Activated CD4-positive, alpha-beta memory T cell treated with anti-CD3 and anti-CD28 coated beads for 36 hours (primary cell): ENCODE measurements around the gene AMN1. TPM values are rescaled to one million over a fixed set of nuclear protein-coding genes. Genes with fewer than 3 reads are reported as not detected.
A peak's percentile ranks its signal among the peaks of the same experiment; 100 is the strongest.
"Not testable (repeated sequence)": the region's sequence is repeated elsewhere in the genome, so short reads cannot be mapped to it uniquely, and the experiment has no call there.

Experiments
- CTCF ChIA-PET: fragments of 350-600 bp; sonication (Branson Sonifier 250); formaldehyde crosslinking; loops from one replicate; lab custom pipeline; 2021; ENCODE audit warnings: antibody characterized with exemption, inconsistent platforms; lab: Charles Lee
- POLR2A ChIA-PET: fragments of 350-600 bp; sonication (Branson Sonifier 250); formaldehyde crosslinking; loops from one replicate; lab custom pipeline; 2021; ENCODE audit warnings: antibody characterized with exemption; lab: Charles Lee
- DNase-seq: peaks from one replicate; pipeline ENCODE4 v3.0.0-alpha.2; 2020
- H3K27ac Mint-ChIP-seq: one replicate; pipeline ENCODE4 v1.8.0; 2021; ENCODE audit warnings: mixed read lengths
- H3K27me3 Mint-ChIP-seq: one replicate; pipeline ENCODE4 v1.8.0; 2021; ENCODE audit warnings: mixed read lengths
- H3K36me3 Mint-ChIP-seq: one replicate; pipeline ENCODE4 v1.8.0; 2021; ENCODE audit warnings: mixed read lengths
- H3K4me1 Mint-ChIP-seq: one replicate; pipeline ENCODE4 v1.8.0; 2021; ENCODE audit warnings: low read depth, mixed read lengths
- H3K4me3 Mint-ChIP-seq: one replicate; pipeline ENCODE4 v1.8.0; 2021; ENCODE audit warnings: mild to moderate bottlenecking, mixed read lengths
- H3K9me3 Mint-ChIP-seq: one replicate; pipeline ENCODE4 v1.8.0; 2021; ENCODE audit warnings: mixed read lengths
- intact Hi-C: fragments of 100-400 bp; cut with micrococcal nuclease; formaldehyde crosslinking; loops from one replicate; pipeline ENCODE4 v1.15.1; 2023
- total RNA-seq, 2 experiments: library from RNA; stranded (reverse); gene quantifications; one replicate each; pipeline ENCODE4 v1.2.3, GENCODE V29; 2021

The AMN1 gene
- total RNA-seq, 2 experiments from 2014 or later = 3.2 to 4.7 TPM

- POLR2A ChIA-PET = interaction anchor here (0.6 to 1.1 kb wide), 5 partner anchors 14 to 275 kb away, joined by 3 to 5 read pairs (median 3); no protein-coding TSS in a partner anchor
- Mint-ChIP-seq H3K27me3 (no peaks in the 10 kb centered on the region), H3K4me3 (peak overlapping the region; percentile 46), H3K9me3 (peaks cover 9% of the 10 kb centered on the region), H3K36me3 (peaks cover 9% of the 10 kb centered on the region), H3K27ac (peak overlapping the region; percentile 84), H3K4me1 (peaks cover 53% of the 10 kb centered on the region)
- peak; percentile 73 for DNase-seq
- CTCF ChIA-PET = interaction anchor here (0.9 to 1.9 kb wide), 3 partner anchors 69 to 1022 kb away, joined by 3 to 6 read pairs (median 3); partner anchors contain the start of gene ETFBKMT
- intact Hi-C loops = loop anchor here (1.0 to 2.0 kb wide), 4 partner anchors 14 to 226 kb away; partner anchors contain the start of gene RESF1
Observed at GRCh38 chr12:31732926-31733548, 4.2 kb upstream of the AMN1 start.

- POLR2A ChIA-PET, H3K9me3 Mint-ChIP-seq, H3K4me3 Mint-ChIP-seq, H3K27me3 Mint-ChIP-seq, DNase-seq, intact Hi-C loops, H3K27ac Mint-ChIP-seq: not testable (repeated sequence)
- peaks cover 13% of the 10 kb centered on the region for H3K36me3 Mint-ChIP-seq
- peaks cover 46% of the 10 kb centered on the region for H3K4me1 Mint-ChIP-seq
- CTCF ChIA-PET = interaction anchor here (0.6 kb wide), 1 partner anchor 50 kb away, joined by 3 read pairs; no protein-coding TSS in a partner anchor
Observed at GRCh38 chr12:31731203-31731602, 2.4 kb upstream of the AMN1 start.

- peaks cover 42% of the 10 kb centered on the region for H3K4me1 Mint-ChIP-seq
- H3K9me3 Mint-ChIP-seq = peaks cover 9% of the 10 kb centered on the region
- peak overlapping the region; percentile 97 for H3K27ac Mint-ChIP-seq
- CTCF ChIA-PET = interaction anchor here (1.6 kb wide), 1 partner anchor 48 kb away, joined by 3 read pairs; no protein-coding TSS in a partner anchor
- peaks cover 13% of the 10 kb centered on the region for H3K36me3 Mint-ChIP-seq
- intact Hi-C loops = loop anchor here (1.0 to 10.0 kb wide), 11 partner anchors 20 to 1028 kb away; partner anchors contain the start of genes ETFBKMT, RESF1 and YARS2
- peak overlapping the region; percentile 96 for H3K4me3 Mint-ChIP-seq
- POLR2A ChIA-PET = interaction anchor here (1.3 to 2.0 kb wide), 5 partner anchors 8 to 229 kb away, joined by 3 to 8 read pairs (median 5); partner anchors contain the start of gene RESF1
- H3K27me3 Mint-ChIP-seq = no peaks in the 10 kb centered on the region
- no peak for DNase-seq
Observed at GRCh38 chr12:31729705-31730104, 884 bp upstream of the AMN1 start.

- Mint-ChIP-seq H3K27me3 (no peaks in the 10 kb centered on the region), H3K36me3 (peaks cover 16% of the 10 kb centered on the region), H3K9me3 (peaks cover 12% of the 10 kb centered on the region), H3K4me1 (peaks cover 39% of the 10 kb centered on the region), H3K27ac (peak overlapping the region; percentile 97), H3K4me3 (peak overlapping the region; percentile 96)
- intact Hi-C loops = loop anchor here (2.0 to 10.0 kb wide), 8 partner anchors 34 to 1029 kb away; partner anchors contain the start of gene YARS2
- peak; percentile 55 for DNase-seq
- POLR2A ChIA-PET = interaction anchor here (0.5 to 2.0 kb wide), 13 partner anchors 9 to 238 kb away, joined by 3 to 8 read pairs (median 4); partner anchors contain the start of genes ETFBKMT and RESF1
- CTCF ChIA-PET = interaction anchor here (1.6 kb wide), 1 partner anchor 47 kb away, joined by 3 read pairs; no protein-coding TSS in a partner anchor
Observed at GRCh38 chr12:31728289-31728916, 418 bp downstream of the AMN1 start.

- peaks cover 12% of the 10 kb centered on the region for H3K9me3 Mint-ChIP-seq
- DNase-seq = no peak
- H3K27ac Mint-ChIP-seq = peak overlapping the region; percentile 38
- ChIA-PET POLR2A (no interaction called here), CTCF (interaction anchor here (1.3 kb wide), 1 partner anchor 74 kb away, joined by 5 read pairs; no protein-coding TSS in a partner anchor)
- peak overlapping the region; percentile 37 for H3K4me3 Mint-ChIP-seq
- no peaks in the 10 kb centered on the region for H3K27me3 Mint-ChIP-seq
- intact Hi-C loops = loop anchor here (5.0 to 10.0 kb wide), 4 partner anchors 300 to 1030 kb away; partner anchors contain the start of gene YARS2
- peaks cover 43% of the 10 kb centered on the region for H3K4me1 Mint-ChIP-seq
- H3K36me3 Mint-ChIP-seq = peaks cover 16% of the 10 kb centered on the region
Observed at GRCh38 chr12:31727192-31727591, 1.6 kb downstream of the AMN1 start.

GRCh38 chr12:31726575-31726974 lies 2.2 kb downstream of the AMN1 start:
- Mint-ChIP-seq H3K27me3 (no peaks in the 10 kb centered on the region), H3K4me3 (no peak overlapping the region), H3K27ac (no peak overlapping the region), H3K4me1 (peaks cover 48% of the 10 kb centered on the region), H3K36me3 (peaks cover 17% of the 10 kb centered on the region), H3K9me3 (peaks cover 12% of the 10 kb centered on the region)
- CTCF ChIA-PET = interaction anchor here (0.6 to 1.3 kb wide), 2 partner anchors 52 to 73 kb away, joined by 3 to 5 read pairs; no protein-coding TSS in a partner anchor
- DNase-seq = no peak
- POLR2A ChIA-PET = no interaction called here
- intact Hi-C loops = loop anchor here (5.0 to 10.0 kb wide), 4 partner anchors 301 to 1031 kb away; partner anchors contain the start of gene YARS2

GRCh38 chr12:31724557-31724956 lies 4.3 kb downstream of the AMN1 start:
- no peaks in the 10 kb centered on the region for H3K27me3 Mint-ChIP-seq
- ChIA-PET POLR2A (no interaction called here), CTCF (no interaction called here)
- no peak overlapping the region for H3K4me3 Mint-ChIP-seq
- peaks cover 38% of the 10 kb centered on the region for H3K4me1 Mint-ChIP-seq
- intact Hi-C loops = loop anchor here (10.0 kb wide), 1 partner anchor 410 kb away; no protein-coding TSS in a partner anchor
- no peak overlapping the region for H3K27ac Mint-ChIP-seq
- H3K36me3 Mint-ChIP-seq = peaks cover 17% of the 10 kb centered on the region
- H3K9me3 Mint-ChIP-seq = peaks cover 3% of the 10 kb centered on the region
- DNase-seq = no peak

- Mint-ChIP-seq H3K4me3 (no peak overlapping the region), H3K27ac (no peak overlapping the region), H3K4me1 (peaks cover 34% of the 10 kb centered on the region), H3K9me3 (peaks cover 8% of the 10 kb centered on the region), H3K27me3 (no peaks in the 10 kb centered on the region), H3K36me3 (peaks cover 25% of the 10 kb centered on the region)
- DNase-seq = no peak
- intact Hi-C loops = loop anchor here (10.0 kb wide), 1 partner anchor 412 kb away; no protein-coding TSS in a partner anchor
- POLR2A ChIA-PET = no interaction called here
- CTCF ChIA-PET = no interaction called here
Observed at GRCh38 chr12:31722580-31722979, 6.2 kb downstream of the AMN1 start.

GRCh38 chr12:31718542-31719198 lies 10.2 kb downstream of the AMN1 start:
- intact Hi-C loops, CTCF ChIA-PET, H3K4me3 Mint-ChIP-seq, DNase-seq, H3K27ac Mint-ChIP-seq, POLR2A ChIA-PET, H3K27me3 Mint-ChIP-seq: not testable (repeated sequence)
- H3K9me3 Mint-ChIP-seq = peaks cover 21% of the 10 kb centered on the region
- H3K4me1 Mint-ChIP-seq = peaks cover 21% of the 10 kb centered on the region
- H3K36me3 Mint-ChIP-seq = peaks cover 29% of the 10 kb centered on the region

- H3K4me1 Mint-ChIP-seq, CTCF ChIA-PET, H3K27ac Mint-ChIP-seq, intact Hi-C loops, DNase-seq, H3K27me3 Mint-ChIP-seq, POLR2A ChIA-PET, H3K4me3 Mint-ChIP-seq: not testable (repeated sequence)
- Mint-ChIP-seq H3K36me3 (peaks cover 27% of the 10 kb centered on the region), H3K9me3 (peaks cover 19% of the 10 kb centered on the region)
Observed at GRCh38 chr12:31716998-31717397, 11.8 kb downstream of the AMN1 start.

- Mint-ChIP-seq H3K4me3 (no peak overlapping the region), H3K27me3 (no peaks in the 10 kb centered on the region), H3K36me3 (peaks cover 27% of the 10 kb centered on the region), H3K9me3 (peaks cover 30% of the 10 kb centered on the region), H3K4me1 (no peaks in the 10 kb centered on the region), H3K27ac (no peak overlapping the region)
- intact Hi-C loops = no loop called here
- DNase-seq = no peak
- ChIA-PET CTCF (interaction anchor here (1.1 kb wide), 1 partner anchor 17 kb away, joined by 3 read pairs; no protein-coding TSS in a partner anchor), POLR2A (no interaction called here)
Observed at GRCh38 chr12:31715283-31715825, 13.5 kb downstream of the AMN1 start.
